GM12892 (cell line): ENCODE data around the gene TREM1.

Experiments used
- DNase-seq: peaks from one replicate; pipeline ENCODE4 v3.0.0; 2011; ENCODE audit not compliant: insufficient read length
- FAIRE-seq: peaks from 2 replicates; lab custom pipeline; 2011; peaks lifted over from hg19 to GRCh38; lab: Jason Lieb, UNC
- POLR2A ChIP-seq: IDR thresholded peaks from 2 replicates; pipeline ENCODE4 v1.6.1; 2011; ENCODE audit warnings: low read depth, low read length, control low read depth
- POLR2AphosphoS5 ChIP-seq: IDR thresholded peaks from 2 replicates; pipeline ENCODE4 v1.6.1; 2011; ENCODE audit warnings: low read depth, low read length, control low read depth
- TAF1 ChIP-seq: IDR thresholded peaks from 2 replicates; pipeline ENCODE4 v1.6.1; 2011; ENCODE audit warnings: low read depth, mild to moderate bottlenecking, control low read depth, low read length, borderline replicate concordance

The TREM1 gene

GRCh38 chr6:41272591-41273240 is 13.8 kb downstream of the TREM1 start:
- DNase-seq (no peak), FAIRE-seq (no peak)
- TF ChIP-seq POLR2A = no peak
- no peak for TF ChIP-seq POLR2AphosphoS5
- no peak for TF ChIP-seq TAF1

GRCh38 chr6:41271901-41272395 is 14.5 kb downstream of the TREM1 start:
- FAIRE-seq (no peak), DNase-seq (no peak)
- TF ChIP-seq POLR2A = no peak
- no peak for TF ChIP-seq TAF1
- TF ChIP-seq POLR2AphosphoS5 = no peak

- FAIRE-seq (no peak), DNase-seq (no peak)
- TF ChIP-seq POLR2A (no peak), TAF1 (no peak), POLR2AphosphoS5 (no peak)
Observed at GRCh38 chr6:41269716-41270115, 16.8 kb downstream of the TREM1 start.

- DNase-seq = no peak
- no peak for TF ChIP-seq TAF1
- no peak for FAIRE-seq
Observed at GRCh38 chr6:41269166-41269565, 17.3 kb downstream of the TREM1 start.

- DNase-seq = no peak
- FAIRE-seq = no peak
Observed at GRCh38 chr6:41268478-41268877, 18.0 kb downstream of the TREM1 start.

GRCh38 chr6:41266541-41266940 is 19.9 kb downstream of the TREM1 start:
- no peak for TF ChIP-seq POLR2AphosphoS5
- TF ChIP-seq TAF1 = no peak
- no peak for TF ChIP-seq POLR2A
- DNase-seq (no peak), FAIRE-seq (no peak)

More at GRCh38 chr6:41268478-41268877, 18.0 kb downstream of the TREM1 start:
- no peak for TF ChIP-seq POLR2AphosphoS5
- TF ChIP-seq POLR2A = no peak
- TF ChIP-seq TAF1 = no peak

- FAIRE-seq (no peak), DNase-seq (no peak)
Observed at GRCh38 chr6:41263267-41263666, 23.2 kb downstream of the TREM1 start.

GRCh38 chr6:41262401-41262800 is 24.1 kb downstream of the TREM1 start:
- DNase-seq (no peak), FAIRE-seq (no peak)
- TF ChIP-seq POLR2A = no peak
- no peak for TF ChIP-seq POLR2AphosphoS5
- no peak for TF ChIP-seq TAF1

More at GRCh38 chr6:41263267-41263666, 23.2 kb downstream of the TREM1 start:
- TF ChIP-seq TAF1 (no peak), POLR2AphosphoS5 (no peak), POLR2A (no peak)

- DNase-seq (no peak), FAIRE-seq (no peak)
- TF ChIP-seq POLR2A (no peak), POLR2AphosphoS5 (no peak), TAF1 (no peak)
Observed at GRCh38 chr6:41258196-41258493, 28.3 kb downstream of the TREM1 start.

- FAIRE-seq = no peak
- no peak for DNase-seq
Observed at GRCh38 chr6:41257369-41258195, 28.9 kb downstream of the TREM1 start.

GRCh38 chr6:41256383-41256782 is 30.1 kb downstream of the TREM1 start:
- DNase-seq (no peak), FAIRE-seq (no peak)
- TF ChIP-seq TAF1 = no peak
- TF ChIP-seq POLR2AphosphoS5 = no peak
- no peak for TF ChIP-seq POLR2A

More at GRCh38 chr6:41257369-41258195, 28.9 kb downstream of the TREM1 start:
- TF ChIP-seq POLR2A (no peak), TAF1 (no peak), POLR2AphosphoS5 (no peak)
